ENCODE results near the gene PIK3R5. TPM values are rescaled to one million over a fixed set of nuclear protein-coding genes. Genes with fewer than 3 reads are reported as not detected.

Gene PIK3R5
- total RNA-seq, 1 experiment from 2014 or later: not detected

DNA sequence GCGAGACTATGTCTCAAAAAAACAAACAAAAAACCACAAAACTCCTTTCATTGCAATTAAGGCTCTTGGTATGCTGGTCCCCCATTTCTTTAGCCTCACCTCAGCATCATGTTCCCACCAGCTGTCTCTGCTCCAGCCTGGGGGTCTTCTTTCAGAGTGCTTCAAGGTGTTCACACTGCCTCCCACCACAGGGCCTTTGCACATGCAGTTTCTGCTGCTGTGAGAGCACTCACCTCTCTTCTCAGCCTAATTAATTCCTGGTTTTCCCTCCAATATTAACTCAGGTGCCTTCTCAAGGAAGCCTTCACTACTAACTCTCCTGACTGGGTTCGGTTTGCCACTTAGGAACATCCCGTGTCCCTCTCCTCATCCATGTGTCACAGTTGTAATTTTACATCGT is 82.2 kb downstream of the PIK3R5 start:
- no peaks in the 10 kb centered on the region for H3K4me1 Mint-ChIP-seq (ENCODE audit: low read depth, unreplicated experiment)
- H3K27ac Mint-ChIP-seq (ENCODE audit: unreplicated experiment): no peak overlapping the region
- H3K4me3 Mint-ChIP-seq (ENCODE audit: low read depth, unreplicated experiment): no peak overlapping the region
- CTCF ChIA-PET: no interaction called here
- peaks cover 60% of the 10 kb centered on the region for H3K27me3 Mint-ChIP-seq (ENCODE audit: unreplicated experiment)
- no TSS peak for BruUV-seq (replicated peaks)
- no peak for DNase-seq
- H3K36me3 Mint-ChIP-seq (ENCODE audit: insufficient read depth, unreplicated experiment): no peaks in the 10 kb centered on the region
- TF ChIP-seq CTCF (IDR thresholded peaks at IDR 0.05; ENCODE audit: unreplicated experiment): no peak
- no peaks in the 10 kb centered on the region for H3K9me3 Mint-ChIP-seq (ENCODE audit: low read depth, unreplicated experiment)
- intact Hi-C loops (cut with micrococcal nuclease; ENCODE audit: unreplicated experiment): no loop called here

GRCh38 chr17:8881606-8882005 is 83.9 kb downstream of the PIK3R5 start:
- intact Hi-C loops (cut with micrococcal nuclease; ENCODE audit: unreplicated experiment): no loop called here
- H3K36me3 Mint-ChIP-seq (ENCODE audit: insufficient read depth, unreplicated experiment): no peaks in the 10 kb centered on the region
- TF ChIP-seq CTCF (IDR thresholded peaks at IDR 0.05; ENCODE audit: unreplicated experiment): no peak
- no TSS peak for BruUV-seq (replicated peaks)
- H3K4me1 Mint-ChIP-seq (ENCODE audit: low read depth, unreplicated experiment): no peaks in the 10 kb centered on the region
- H3K27me3 Mint-ChIP-seq (ENCODE audit: unreplicated experiment): peaks cover 67% of the 10 kb centered on the region
- CTCF ChIA-PET: no interaction called here
- H3K4me3 Mint-ChIP-seq (ENCODE audit: low read depth, unreplicated experiment): no peak overlapping the region
- H3K9me3 Mint-ChIP-seq (ENCODE audit: low read depth, unreplicated experiment): no peaks in the 10 kb centered on the region
- no peak for DNase-seq
- no peak overlapping the region for H3K27ac Mint-ChIP-seq (ENCODE audit: unreplicated experiment)

GRCh38 chr17:8880466-8880865 is 85.0 kb downstream of the PIK3R5 start:
- no peaks in the 10 kb centered on the region for H3K36me3 Mint-ChIP-seq (ENCODE audit: insufficient read depth, unreplicated experiment)
- H3K27me3 Mint-ChIP-seq (ENCODE audit: unreplicated experiment): peaks cover 73% of the 10 kb centered on the region
- no TSS peak for BruUV-seq (replicated peaks)
- H3K4me1 Mint-ChIP-seq (ENCODE audit: low read depth, unreplicated experiment): no peaks in the 10 kb centered on the region
- no peak for TF ChIP-seq CTCF (IDR thresholded peaks at IDR 0.05; ENCODE audit: unreplicated experiment)
- H3K27ac Mint-ChIP-seq (ENCODE audit: unreplicated experiment): no peak overlapping the region
- intact Hi-C loops (cut with micrococcal nuclease; ENCODE audit: unreplicated experiment): no loop called here
- H3K9me3 Mint-ChIP-seq (ENCODE audit: low read depth, unreplicated experiment): no peaks in the 10 kb centered on the region
- DNase-seq: no peak
- CTCF ChIA-PET: no interaction called here
- H3K4me3 Mint-ChIP-seq (ENCODE audit: low read depth, unreplicated experiment): no peak overlapping the region

- no peaks in the 10 kb centered on the region for H3K4me1 Mint-ChIP-seq (ENCODE audit: low read depth, unreplicated experiment)
- H3K36me3 Mint-ChIP-seq (ENCODE audit: insufficient read depth, unreplicated experiment): no peaks in the 10 kb centered on the region
- no peak overlapping the region for H3K4me3 Mint-ChIP-seq (ENCODE audit: low read depth, unreplicated experiment)
- no peak overlapping the region for H3K27ac Mint-ChIP-seq (ENCODE audit: unreplicated experiment)
- TF ChIP-seq CTCF (IDR thresholded peaks at IDR 0.05; ENCODE audit: unreplicated experiment): no peak
- intact Hi-C loops (cut with micrococcal nuclease; ENCODE audit: unreplicated experiment): no loop called here
- H3K9me3 Mint-ChIP-seq (ENCODE audit: low read depth, unreplicated experiment): no peaks in the 10 kb centered on the region
- peaks cover 83% of the 10 kb centered on the region for H3K27me3 Mint-ChIP-seq (ENCODE audit: unreplicated experiment)
- CTCF ChIA-PET: no interaction called here
- no TSS peak for BruUV-seq (replicated peaks)
- DNase-seq: no peak
Measured at GRCh38 chr17:8879410-8879809, 86.1 kb downstream of the PIK3R5 start.

Measured in Calu3 (cell line).